ENCODE results near the gene NXF1. TPM values are rescaled to one million over a fixed set of nuclear protein-coding genes. Genes with fewer than 3 reads are reported as not detected.

The NXF1 gene
- total and polyA plus RNA-seq, 10 of the 15 experiments (the other 5 are each of a cell fraction or from before 2014, with no cell fraction given): 20.7 to 84.9 (median 40.6) TPM

GRCh38 chr11:62839050-62839945 is 34.1 kb upstream of the NXF1 start, which contains the start of gene WDR74 (continued):
- no peak for TF ChIP-seq SMC3 (IDR thresholded peaks at IDR 0.05; ENCODE audit: borderline replicate concordance, low read length)
- TF ChIP-seq KDM1A (IDR thresholded peaks at IDR 0.05; ENCODE audit: borderline replicate concordance): no peak
- peak; percentile 32 for TF ChIP-seq RELA (IDR thresholded peaks at IDR 0.05; ENCODE audit: borderline replicate concordance, partially characterized antibody)
- TF ChIP-seq TBL1XR1 (IDR thresholded peaks at IDR 0.05; ENCODE audit: low read depth, low read length): 0 out of 2 replicates have a peak, but pooled peaks have one; percentile 7
- peak; percentile 28 to 33; a peak in 2 of 4 replicates for TF ChIP-seq IKZF2 (IDR thresholded peaks at IDR 0.05)
- peak; percentile 73 for TF ChIP-seq IRF4 (IDR thresholded peaks at IDR 0.05; ENCODE audit: low read depth, low read length)
- peak; percentile 10; the same call in 1 of the 2 replicates for TF ChIP-seq PKNOX1 (IDR thresholded peaks at IDR 0.05)
- TF ChIP-seq HCFC1 (IDR thresholded peaks at IDR 0.05; ENCODE audit: low read length): peak; percentile 90
- peak in 1 of 2 experiments; percentile 38; a peak in 1 of 3 replicates for TF ChIP-seq EGR1 (IDR thresholded peaks at IDR 0.05; ENCODE audit: borderline replicate concordance in 1 of 2, low read depth in 2 of 2, low read length in 2 of 2)
- 0 out of 2 replicates have a peak, but pooled peaks have one; percentile 46 for TF ChIP-seq DPF2 (IDR thresholded peaks at IDR 0.05)
- TF ChIP-seq ESRRA (IDR thresholded peaks at IDR 0.05; ENCODE audit: low read length): peak; percentile 26; the same call in 1 of the 2 replicates
- no peak for TF ChIP-seq ASH2L (IDR thresholded peaks at IDR 0.05; ENCODE audit: borderline replicate concordance, low read depth)
- TF ChIP-seq YBX1 (IDR thresholded peaks at IDR 0.05): no peak
- peak; percentile 46; the same call in 1 of the 2 replicates for TF ChIP-seq ATF2 (IDR thresholded peaks at IDR 0.05; ENCODE audit: low read length)
- 0 out of 2 replicates have a peak, but pooled peaks have one; percentile 7 for TF ChIP-seq WRNIP1 (IDR thresholded peaks at IDR 0.05; ENCODE audit: borderline replicate concordance, low read depth, low read length)
- 0 out of 2 replicates have a peak, but pooled peaks have one; percentile 24 for TF ChIP-seq RBBP5 (conservative IDR thresholded peaks at IDR 0.05)
- TF ChIP-seq ZBTB33 (IDR thresholded peaks at IDR 0.05): no peak
- peak; percentile 87; the same call in 2 of the 3 replicates for TF ChIP-seq POU2F2 (IDR thresholded peaks at IDR 0.05; ENCODE audit: borderline replicate concordance, low read depth, low read length)
- TF ChIP-seq ZNF217 (IDR thresholded peaks at IDR 0.05): no peak
- peak; percentile 100 for TF ChIP-seq CREM (IDR thresholded peaks at IDR 0.05; ENCODE audit: low read depth)
- TF ChIP-seq POLR2A (IDR thresholded peaks at IDR 0.05; ENCODE audit: low read depth, low read length): peak; percentile 97
- TF ChIP-seq REST (IDR thresholded peaks at IDR 0.05; ENCODE audit: low read depth, low read length): no peak
- 0 out of 2 replicates have a peak, but pooled peaks have one; percentile 1 for TF ChIP-seq SPI1 (IDR thresholded peaks at IDR 0.05; ENCODE audit: borderline replicate concordance, insufficient read depth, low read depth, low read length)
